ENCODE measurements around the gene BAG1.

The BAG1 gene

DNA sequence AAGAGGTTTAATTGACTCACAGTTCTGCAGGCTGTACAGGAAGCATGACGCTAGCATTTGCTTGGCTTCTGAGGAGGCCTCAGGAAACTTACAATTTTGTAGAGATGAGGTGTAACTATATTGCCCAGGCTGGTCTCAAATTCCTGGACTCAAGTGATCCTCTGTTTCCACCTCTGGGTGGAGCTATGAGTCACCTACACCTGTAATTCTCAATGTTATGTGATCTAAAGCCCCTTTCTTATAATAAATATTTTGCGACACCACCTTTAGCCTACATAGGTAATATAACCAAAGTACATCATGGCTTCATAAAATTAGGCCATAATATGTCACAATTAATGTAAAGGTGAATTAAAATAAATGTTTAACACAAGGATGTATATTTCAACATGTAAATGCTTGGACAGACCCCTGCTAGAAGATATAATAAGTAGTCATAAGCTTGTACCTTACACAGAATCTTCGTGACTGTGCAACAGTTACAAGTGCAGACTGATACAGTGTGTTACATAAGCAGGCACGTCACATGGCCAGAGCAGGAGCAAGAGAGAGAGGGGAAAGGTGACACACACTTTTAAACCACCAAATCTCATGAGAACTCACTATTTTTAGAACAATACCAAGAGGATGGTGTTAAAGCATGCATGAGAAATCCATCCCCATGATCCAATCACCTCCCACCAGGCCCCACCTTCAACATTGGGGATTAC, 54.3 kb downstream of the BAG1 start:
- H3K27ac ChIP-seq, result no peak overlapping the region
- no peak for TF ChIP-seq ZFX (IDR thresholded peaks at IDR 0.05; ENCODE audit: borderline replicate concordance)
- TF ChIP-seq, protein P1, sequence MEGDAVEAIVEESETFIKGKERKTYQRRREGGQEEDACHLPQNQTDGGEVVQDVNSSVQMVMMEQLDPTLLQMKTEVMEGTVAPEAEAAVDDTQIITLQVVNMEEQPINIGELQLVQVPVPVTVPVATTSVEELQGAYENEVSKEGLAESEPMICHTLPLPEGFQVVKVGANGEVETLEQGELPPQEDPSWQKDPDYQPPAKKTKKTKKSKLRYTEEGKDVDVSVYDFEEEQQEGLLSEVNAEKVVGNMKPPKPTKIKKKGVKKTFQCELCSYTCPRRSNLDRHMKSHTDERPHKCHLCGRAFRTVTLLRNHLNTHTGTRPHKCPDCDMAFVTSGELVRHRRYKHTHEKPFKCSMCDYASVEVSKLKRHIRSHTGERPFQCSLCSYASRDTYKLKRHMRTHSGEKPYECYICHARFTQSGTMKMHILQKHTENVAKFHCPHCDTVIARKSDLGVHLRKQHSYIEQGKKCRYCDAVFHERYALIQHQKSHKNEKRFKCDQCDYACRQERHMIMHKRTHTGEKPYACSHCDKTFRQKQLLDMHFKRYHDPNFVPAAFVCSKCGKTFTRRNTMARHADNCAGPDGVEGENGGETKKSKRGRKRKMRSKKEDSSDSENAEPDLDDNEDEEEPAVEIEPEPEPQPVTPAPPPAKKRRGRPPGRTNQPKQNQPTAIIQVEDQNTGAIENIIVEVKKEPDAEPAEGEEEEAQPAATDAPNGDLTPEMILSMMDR (IDR thresholded peaks at IDR 0.05), result peak; percentile 31; the same call in 1 of the 2 replicates

DNA sequence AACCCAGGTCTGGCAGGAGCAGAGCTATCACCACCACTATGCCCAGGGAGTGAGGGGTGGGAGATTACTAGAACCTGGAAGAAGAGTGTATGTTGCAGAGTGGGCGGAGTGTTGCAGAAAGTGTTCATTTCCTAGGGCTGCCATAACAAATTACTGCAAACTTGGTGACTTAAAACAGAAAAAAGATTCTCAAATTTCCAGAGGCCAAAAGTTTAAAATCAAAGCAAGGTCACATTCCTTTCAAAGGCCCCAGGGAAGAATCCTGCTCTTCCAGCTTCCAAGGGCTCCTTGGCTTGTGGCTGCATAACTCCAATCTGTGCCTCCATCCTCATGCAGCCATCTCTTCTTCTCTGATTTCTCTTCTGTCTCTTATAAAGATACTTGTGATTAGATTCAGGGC, 55.1 kb downstream of the BAG1 start:
- no peak overlapping the region for H3K27ac ChIP-seq
- no peak for TF ChIP-seq ZFX (IDR thresholded peaks at IDR 0.05; ENCODE audit: borderline replicate concordance)

DNA sequence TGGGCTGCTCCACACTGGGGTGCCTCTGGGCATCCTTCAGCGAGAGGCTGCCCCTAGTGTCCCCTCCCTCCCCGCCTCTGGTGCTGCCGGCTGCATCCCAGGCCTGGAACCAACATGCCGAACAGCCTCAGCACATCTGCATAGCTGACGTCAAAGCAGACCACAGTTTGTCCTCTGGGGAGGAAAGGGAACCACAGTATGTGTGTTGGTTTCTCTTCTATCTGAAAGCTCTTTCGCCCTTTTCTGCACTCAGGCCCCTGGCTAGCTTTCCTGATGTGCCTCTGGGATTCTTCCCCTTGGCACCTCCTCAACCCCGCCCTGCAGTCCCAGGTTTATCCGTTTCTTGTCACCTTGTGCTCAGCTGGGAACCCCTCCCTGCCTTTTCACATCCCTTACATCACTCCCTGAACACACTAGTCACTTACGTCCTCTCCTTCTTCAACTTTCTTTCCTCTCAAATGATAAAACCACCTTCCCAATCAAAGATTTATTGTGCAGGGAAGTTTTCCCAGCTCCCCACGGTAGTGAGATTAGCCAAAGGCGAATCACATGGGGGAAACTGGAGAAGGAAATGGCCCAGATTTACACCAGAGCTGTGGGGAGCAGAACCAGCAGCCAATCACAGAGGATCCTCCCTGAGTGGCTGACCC, 61.8 kb downstream of the BAG1 start:
- no peak overlapping the region for H3K27ac ChIP-seq
- TF ChIP-seq, protein P1 (IDR thresholded peaks at IDR 0.05), result no peak
- no peak for TF ChIP-seq ZFX (IDR thresholded peaks at IDR 0.05; ENCODE audit: borderline replicate concordance)

All from 22Rv1 (cell line).